Urinary bladder (tissue), 4 donors: ENCODE results near the gene ANKLE2. TPM values are rescaled to one million over a fixed set of nuclear protein-coding genes. Genes with fewer than 3 reads are reported as not detected.
"Not testable (repeated sequence)": the region's sequence is repeated elsewhere in the genome, so short reads cannot be mapped to it uniquely, and the experiment has no call there.

ENCODE experiments used
- DNase-seq: peaks from one replicate; pipeline ENCODE4 v3.0.0-alpha.2; 2015; ENCODE audit errors: extremely low spot score
- H3K27ac ChIP-seq: one replicate; pipeline ENCODE4 v1.5.1; 2013; ENCODE audit warnings: low read depth, mild to moderate bottlenecking, moderate library complexity
- H3K36me3 ChIP-seq: one replicate; pipeline ENCODE4 v1.6.1; 2013; ENCODE audit warnings: mild to moderate bottlenecking, moderate library complexity; ENCODE audit not compliant: insufficient read depth
- H3K4me1 ChIP-seq: one replicate; pipeline ENCODE4 v1.6.1; 2013; ENCODE audit warnings: mild to moderate bottlenecking, moderate library complexity; ENCODE audit not compliant: insufficient read depth
- H3K4me3 ChIP-seq: one replicate; pipeline ENCODE4 v1.5.1; 2013; ENCODE audit warnings: low read depth, low read length
- WGBS: extraction: QIAGEN DNeasy Blood & Tissue Kit; methylation state at CpG from one replicate; pipeline ENCODE4 v1.1.7; 2013; 5-methylcytosine and 5-hydroxymethylcytosine counted together
- polyA plus RNA-seq: library from polyadenylated mRNA; stranded (reverse); fragments of 200-250 nt; gene quantifications from one replicate; pipeline ENCODE4 v1.2.3, GENCODE V29; 2013
- small RNA-seq: library from RNA; depleted of rRNA; stranded (forward); fragments of <200 nt; gene quantifications from one replicate; pipeline ENCODE3, GENCODE V24; 2014
- total RNA-seq: library from RNA; depleted of rRNA; stranded (reverse); fragments of >200 nt; gene quantifications from one replicate; pipeline ENCODE4 v1.2.3, GENCODE V29; 2014
- donor health status: healthy with polysubstance abuse.
- donor health status: healthy.

The ANKLE2 gene
- total and polyA plus RNA-seq, 2 donors = 25.6 to 40.8 TPM

GRCh38 chr12:132694888-132695287 is 66.7 kb downstream of the ANKLE2 start:
- not testable (repeated sequence) for H3K36me3 ChIP-seq, H3K4me3 ChIP-seq
- 97% methylated on average over 3 of the region's 3 CpGs for WGBS

GRCh38 chr12:132692030-132692429 is 69.6 kb downstream of the ANKLE2 start:
- not testable (repeated sequence) for H3K36me3 ChIP-seq
- WGBS = 96% methylated on average over 3 of the region's 3 CpGs

More at GRCh38 chr12:132694888-132695287, 66.7 kb downstream of the ANKLE2 start:
- H3K4me1 ChIP-seq, DNase-seq, H3K27ac ChIP-seq: not testable (repeated sequence)

GRCh38 chr12:132690112-132690511 is 71.5 kb downstream of the ANKLE2 start:
- no peak for DNase-seq
- Histone ChIP-seq H3K27ac (no peak overlapping the region), H3K4me1 (no peaks in the 10 kb centered on the region), H3K36me3 (no peaks in the 10 kb centered on the region), H3K4me3 (no peak overlapping the region)
- 94% methylated on average over 9 of the region's 9 CpGs for WGBS

More at GRCh38 chr12:132692030-132692429, 69.6 kb downstream of the ANKLE2 start:
- not testable (repeated sequence) for H3K27ac ChIP-seq, H3K4me1 ChIP-seq, DNase-seq, H3K4me3 ChIP-seq

- H3K27ac ChIP-seq = no peak overlapping the region
- H3K4me3 ChIP-seq = no peak overlapping the region
- no peak for DNase-seq
- 74% methylated on average over 18 of the region's 18 CpGs for WGBS
- no peaks in the 10 kb centered on the region for H3K36me3 ChIP-seq
- H3K4me1 ChIP-seq = no peaks in the 10 kb centered on the region
Observed at GRCh38 chr12:132689227-132689626, 72.4 kb downstream of the ANKLE2 start.

GRCh38 chr12:132687211-132688164 is 74.1 kb downstream of the ANKLE2 start, which contains the start of the genes POLE and PXMP2:
Gene POLE (minus strand): TSS chr12:132687342. CDS start chr12:132687315, 27 bp downstream.
Gene PXMP2 (plus strand): TSS chr12:132687587. CDS start chr12:132687671, 84 bp downstream.
- no peaks in the 10 kb centered on the region for H3K4me1 ChIP-seq
- H3K27ac ChIP-seq = peak within 1 kb of the TSS; percentile 2
- H3K36me3 ChIP-seq = no peaks in the 10 kb centered on the region
- peak within 1 kb of the TSS; percentile 99 for H3K4me3 ChIP-seq
- WGBS = under 1% methylated on average over 134 of the region's 134 CpGs
- DNase-seq = peak; percentile 88

GRCh38 chr12:132686825-132687210 is 74.8 kb downstream of the ANKLE2 start:
- no peak for DNase-seq
- peak overlapping the region; percentile 99 for H3K4me3 ChIP-seq
- WGBS = 1% methylated on average over 55 of the region's 55 CpGs
- H3K36me3 ChIP-seq = no peaks in the 10 kb centered on the region
- H3K27ac ChIP-seq = peak overlapping the region; percentile 2
- H3K4me1 ChIP-seq = no peaks in the 10 kb centered on the region

GRCh38 chr12:132685400-132685799 is 76.2 kb downstream of the ANKLE2 start:
- WGBS = 67% methylated on average over 5 of the region's 5 CpGs
- no peak for DNase-seq
- no peaks in the 10 kb centered on the region for H3K36me3 ChIP-seq
- H3K4me1 ChIP-seq = no peaks in the 10 kb centered on the region
- no peak overlapping the region for H3K4me3 ChIP-seq
- H3K27ac ChIP-seq = no peak overlapping the region

- Histone ChIP-seq H3K36me3 (no peaks in the 10 kb centered on the region), H3K4me1 (no peaks in the 10 kb centered on the region), H3K27ac (no peak overlapping the region), H3K4me3 (no peak overlapping the region)
- WGBS = 95% methylated on average over 9 of the region's 9 CpGs
- no peak for DNase-seq
Observed at GRCh38 chr12:132677492-132677891, 84.1 kb downstream of the ANKLE2 start.

GRCh38 chr12:132675757-132676432 is 85.7 kb downstream of the ANKLE2 start:
- H3K4me1 ChIP-seq = no peaks in the 10 kb centered on the region
- 93% methylated on average over 14 of the region's 14 CpGs for WGBS
- no peak for DNase-seq

More at GRCh38 chr12:132675757-132676432, 85.7 kb downstream of the ANKLE2 start:
- no peaks in the 10 kb centered on the region for H3K36me3 ChIP-seq
- H3K4me3 ChIP-seq = no peak overlapping the region
- no peak overlapping the region for H3K27ac ChIP-seq

Small RNA genes lying within 50 kb of the gene (small RNA-seq; reads per million reads assigned to genes)
- gene RNA5SP379 = not detected

Other genes starting within 250 kb of the ANKLE2 start
- not detected for gene LRCOL1, start 151.2 kb downstream of the ANKLE2 start, total RNA-seq
- 0.15 TPM for gene LRCOL1, start 151.2 kb downstream of the ANKLE2 start, polyA plus RNA-seq
- not detected for gene P2RX2, start 143.1 kb downstream of the ANKLE2 start, total RNA-seq
- 0.37 TPM for gene P2RX2, start 143.1 kb downstream of the ANKLE2 start, polyA plus RNA-seq
- gene POLE, start 74.5 kb downstream of the ANKLE2 start, total RNA-seq = 49.7 TPM
- 17.9 TPM for gene POLE, start 74.5 kb downstream of the ANKLE2 start, polyA plus RNA-seq
- gene PXMP2, start 74.2 kb downstream of the ANKLE2 start, total RNA-seq = 17.4 TPM
- gene PXMP2, start 74.2 kb downstream of the ANKLE2 start, polyA plus RNA-seq = 31.2 TPM
- gene PGAM5, start 51.0 kb downstream of the ANKLE2 start, total RNA-seq = 12.3 TPM
- 19.2 TPM for gene PGAM5, start 51.0 kb downstream of the ANKLE2 start, polyA plus RNA-seq
- 64.4 TPM for gene GOLGA3, start 67.0 kb upstream of the ANKLE2 start, total RNA-seq
- gene GOLGA3, start 67.0 kb upstream of the ANKLE2 start, polyA plus RNA-seq = 22.5 TPM
- gene CHFR, start 125.8 kb upstream of the ANKLE2 start, total RNA-seq = 28.2 TPM
- 22.6 TPM for gene CHFR, start 125.8 kb upstream of the ANKLE2 start, polyA plus RNA-seq
- 27.7 TPM for gene ZNF605, start 194.5 kb upstream of the ANKLE2 start, total RNA-seq
- gene ZNF605, start 194.5 kb upstream of the ANKLE2 start, polyA plus RNA-seq = 4.4 TPM
- gene ZNF26, start 224.5 kb upstream of the ANKLE2 start, total RNA-seq = 20.0 TPM
- gene ZNF26, start 224.5 kb upstream of the ANKLE2 start, polyA plus RNA-seq = 9.2 TPM